ENCODE data around the gene NOC4L.

- TF ChIP-seq POLR2A (IDR thresholded peaks at IDR 0.05; ENCODE audit: low read length) (no peak), GATA1 (IDR thresholded peaks at IDR 0.05; ENCODE audit: low read depth, low read length) (no peak)
Measured at GRCh38 chr12:132131952-132132351, 12.3 kb upstream of the NOC4L start.
